ENCODE results near the gene PFKL.
"Not testable (repeated sequence)": the region's sequence is repeated elsewhere in the genome, so short reads cannot be mapped to it uniquely, and the experiment has no call there.

Gene PFKL

DNA sequence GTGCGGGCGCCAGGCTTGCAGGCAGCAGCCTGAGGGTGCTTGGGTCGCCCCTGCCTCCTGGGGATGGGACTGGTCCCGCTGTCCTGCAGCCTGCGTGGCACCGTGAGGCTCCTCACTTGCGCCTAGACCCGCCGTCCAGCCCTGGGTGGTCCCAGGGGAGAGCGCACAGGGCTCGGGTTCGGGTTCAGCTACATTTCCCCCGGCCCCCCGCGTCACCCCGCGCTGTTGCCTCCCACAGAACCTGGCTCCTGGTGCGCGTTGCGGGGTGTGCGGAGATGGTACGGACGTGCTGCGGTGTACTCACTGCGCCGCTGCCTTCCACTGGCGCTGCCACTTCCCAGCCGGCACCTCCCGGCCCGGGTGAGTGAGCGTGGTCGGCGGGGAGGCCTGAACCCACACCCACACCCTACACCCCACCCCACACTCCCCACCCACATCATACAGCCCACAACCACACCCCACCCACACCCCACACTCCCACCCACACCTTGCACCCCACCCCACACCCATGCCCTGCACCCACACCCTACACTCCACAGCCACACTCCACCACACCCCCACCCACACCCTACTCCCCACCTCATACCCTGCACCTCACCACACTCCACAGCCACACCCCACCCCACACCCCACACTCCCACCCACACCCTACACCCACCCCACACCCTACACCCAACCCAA, 6.2 kb upstream of the PFKL start:
- in situ Hi-C loops (cut with MboI; ENCODE audit: low sequenced_read_pairs): no loop called here

DNA sequence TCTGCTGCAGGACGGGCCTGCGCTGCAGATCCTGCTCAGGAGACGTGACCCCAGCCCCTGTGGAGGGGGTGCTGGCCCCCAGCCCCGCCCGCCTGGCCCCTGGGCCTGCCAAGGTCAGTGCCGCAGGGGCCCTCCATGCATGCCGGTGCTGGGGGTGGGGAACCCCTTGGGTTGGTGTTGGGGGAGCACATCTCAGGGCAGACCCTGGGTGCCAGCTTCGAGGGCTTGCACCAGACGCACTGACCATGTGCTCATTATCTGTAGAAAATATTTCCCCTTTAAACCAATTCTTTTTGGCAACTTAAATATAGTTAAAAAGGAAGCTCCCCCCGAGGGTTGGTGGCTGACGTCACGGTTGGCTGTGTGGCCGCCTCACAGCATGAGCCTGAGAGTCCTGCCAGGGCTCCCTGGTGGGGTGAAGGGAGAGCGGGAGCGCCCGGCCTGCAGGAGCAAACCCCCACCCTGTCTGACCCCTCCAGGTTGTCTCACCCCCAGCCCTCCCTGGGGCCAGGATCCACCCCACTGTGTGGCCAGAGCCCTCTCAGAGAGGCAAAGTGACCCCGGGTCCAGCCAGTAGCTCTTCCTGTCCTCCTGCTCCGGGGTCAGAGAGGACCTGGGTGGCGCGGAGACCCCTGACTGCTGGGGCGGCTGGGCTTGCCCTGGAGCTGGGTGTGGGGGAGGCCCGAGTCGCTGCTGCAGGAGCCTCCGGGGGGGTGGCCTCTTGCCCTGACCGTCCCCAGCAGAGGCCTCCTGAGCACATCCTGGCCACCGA, 5.3 kb upstream of the PFKL start:
- in situ Hi-C loops (cut with MboI; ENCODE audit: low sequenced_read_pairs): no loop called here

DNA sequence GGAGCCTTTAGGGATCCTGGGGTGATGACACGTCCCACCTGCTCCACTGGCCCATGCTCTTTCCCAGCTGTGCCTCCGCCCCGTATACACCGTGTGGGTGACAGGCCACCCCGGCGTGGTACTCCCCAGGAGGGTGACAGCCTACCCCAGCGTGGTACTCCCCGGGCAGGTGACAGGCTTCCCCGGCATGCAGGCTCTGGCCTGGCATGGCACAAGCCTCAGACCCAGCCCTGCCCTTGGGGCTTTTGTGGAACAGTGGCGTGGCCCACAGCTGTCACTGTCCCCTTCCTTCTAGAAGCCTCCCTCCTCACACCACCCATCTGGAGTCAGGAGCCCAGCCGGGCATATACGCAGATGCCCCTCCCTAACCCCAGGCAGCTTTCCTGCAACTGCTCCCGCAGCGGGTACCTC, 4.7 kb upstream of the PFKL start:
- in situ Hi-C loops (cut with MboI; ENCODE audit: low sequenced_read_pairs): no loop called here

DNA sequence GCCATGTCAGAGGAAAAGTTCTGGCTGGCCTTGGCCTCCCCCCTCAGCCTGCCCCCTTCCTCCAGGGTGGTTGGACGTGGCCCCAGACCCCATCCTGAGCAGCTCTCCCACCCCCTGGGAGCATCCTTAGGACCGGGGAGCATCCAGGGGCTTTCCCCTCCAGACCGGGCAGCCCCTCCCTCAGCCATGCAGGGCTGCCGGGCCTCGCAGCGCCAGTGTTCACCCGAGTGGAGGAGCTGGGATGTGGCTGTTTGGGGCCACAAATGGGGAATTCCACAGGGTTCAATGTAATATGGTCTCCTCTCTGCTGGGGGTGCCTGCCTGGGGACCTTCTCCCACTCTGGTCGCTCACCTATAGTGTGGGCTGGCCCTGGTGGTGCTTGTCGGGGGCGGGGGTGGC, 4.2 kb upstream of the PFKL start:
- in situ Hi-C loops (cut with MboI; ENCODE audit: low sequenced_read_pairs): no loop called here

DNA sequence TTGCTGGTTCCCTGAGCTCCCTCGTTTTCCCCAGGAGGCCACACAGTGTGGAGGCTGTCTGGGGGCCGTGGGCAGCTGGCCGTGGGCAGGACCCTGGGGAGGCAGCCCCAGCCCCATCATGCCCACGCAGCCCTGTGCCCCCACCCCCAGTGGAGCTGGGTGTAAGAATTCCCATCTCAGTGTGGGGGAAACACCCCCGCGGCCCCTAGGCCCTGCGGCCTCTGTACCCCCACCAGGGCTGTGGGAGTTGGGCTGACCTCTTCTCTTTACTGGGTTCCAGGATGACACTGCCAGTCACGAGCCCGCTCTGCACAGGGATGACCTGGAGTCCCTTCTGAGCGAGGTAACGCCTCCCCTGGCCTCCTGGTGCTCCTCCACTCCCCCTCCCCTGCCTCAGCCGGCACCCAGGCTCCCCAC, 3.7 kb upstream of the PFKL start:
- in situ Hi-C loops (cut with MboI; ENCODE audit: low sequenced_read_pairs): no loop called here

DNA sequence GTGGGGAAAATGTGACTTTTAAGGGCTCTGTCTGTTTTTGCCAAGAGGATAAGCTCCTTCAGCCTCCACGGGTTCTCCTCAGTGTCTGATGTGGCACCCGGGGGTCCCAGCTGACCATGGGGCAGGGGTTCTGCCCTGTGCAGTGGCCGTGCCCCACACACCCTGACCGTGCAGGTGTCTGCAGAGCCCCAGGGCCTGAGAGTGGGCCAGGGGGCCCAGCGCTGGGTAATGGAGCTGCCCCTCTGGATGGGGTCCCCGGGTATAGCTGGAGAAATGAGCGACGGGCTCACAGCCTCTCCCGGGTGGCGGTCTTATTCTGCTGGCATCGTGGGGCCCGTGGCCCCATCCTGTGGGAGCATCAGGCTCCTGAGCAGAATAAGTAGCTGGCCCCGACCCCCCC, 2.9 kb upstream of the PFKL start:
- in situ Hi-C loops (cut with MboI; ENCODE audit: low sequenced_read_pairs): no loop called here

DNA sequence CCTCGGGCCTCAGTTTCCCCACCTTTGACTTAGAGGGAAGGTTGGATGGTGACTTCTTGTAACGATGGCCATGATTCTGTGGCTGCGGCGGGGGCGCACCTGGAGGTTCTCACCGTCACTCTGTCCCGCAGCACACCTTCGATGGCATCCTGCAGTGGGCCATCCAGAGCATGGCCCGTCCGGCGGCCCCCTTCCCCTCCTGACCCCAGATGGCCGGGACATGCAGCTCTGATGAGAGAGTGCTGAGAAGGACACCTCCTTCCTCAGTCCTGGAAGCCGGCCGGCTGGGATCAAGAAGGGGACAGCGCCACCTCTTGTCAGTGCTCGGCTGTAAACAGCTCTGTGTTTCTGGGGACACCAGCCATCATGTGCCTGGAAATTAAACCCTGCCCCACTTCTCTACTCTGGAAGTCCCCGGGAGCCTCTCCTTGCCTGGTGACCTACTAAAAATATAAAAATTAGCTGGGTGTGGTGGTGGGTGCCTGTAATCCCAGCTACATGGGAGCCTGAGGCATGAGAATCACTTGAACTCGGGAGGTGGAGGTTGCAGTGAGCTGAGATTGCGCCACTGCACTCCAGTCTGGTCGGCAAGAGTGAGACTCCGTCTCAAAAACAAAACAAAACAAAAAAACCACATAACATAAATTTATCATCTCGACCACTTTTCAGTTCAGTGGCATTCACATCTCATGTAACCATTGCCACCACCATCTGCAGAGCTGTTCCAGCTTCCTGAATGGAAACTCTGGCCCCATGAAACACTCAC, 2.1 kb upstream of the PFKL start:
- in situ Hi-C loops (cut with MboI; ENCODE audit: low sequenced_read_pairs): no loop called here

DNA sequence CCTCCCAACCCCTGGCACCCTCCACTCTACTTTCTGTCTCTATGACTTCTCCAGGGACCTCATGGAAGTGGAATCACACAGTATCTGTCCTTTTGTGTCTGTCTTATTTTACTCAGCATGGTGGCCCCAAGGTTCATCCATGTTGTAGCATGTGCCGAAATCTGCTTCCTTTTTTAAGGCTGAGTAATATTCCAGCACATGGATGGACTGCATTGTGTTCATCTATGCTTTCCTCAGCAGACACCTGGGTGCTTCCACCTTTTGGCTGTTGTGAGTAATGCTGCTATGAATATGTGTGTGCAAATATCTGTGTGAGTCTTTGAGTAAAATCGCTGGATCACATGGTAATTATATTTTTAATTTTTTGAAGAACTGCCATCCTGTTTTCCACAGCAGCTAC, 1.6 kb upstream of the PFKL start:
- in situ Hi-C loops (cut with MboI; ENCODE audit: low sequenced_read_pairs): no loop called here

DNA sequence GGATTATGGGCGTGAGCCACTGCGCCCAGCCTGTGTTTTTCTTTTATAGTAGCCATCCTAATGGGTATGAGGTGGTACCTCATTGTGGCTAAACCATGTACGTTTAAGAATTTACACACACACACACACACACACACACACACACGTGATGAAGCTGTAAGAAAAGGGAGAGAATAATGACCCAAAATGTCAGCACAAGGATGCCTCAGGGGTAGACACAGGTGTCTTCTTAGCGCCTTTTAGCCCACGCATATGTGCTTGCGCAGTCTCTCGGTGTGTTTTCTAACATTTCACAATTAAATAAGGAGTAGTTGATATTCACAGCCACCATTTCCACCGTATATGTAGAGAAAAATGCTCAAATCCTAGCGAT, 782 bp upstream of the PFKL start:
- in situ Hi-C loops (cut with MboI; ENCODE audit: low sequenced_read_pairs): no loop called here

DNA sequence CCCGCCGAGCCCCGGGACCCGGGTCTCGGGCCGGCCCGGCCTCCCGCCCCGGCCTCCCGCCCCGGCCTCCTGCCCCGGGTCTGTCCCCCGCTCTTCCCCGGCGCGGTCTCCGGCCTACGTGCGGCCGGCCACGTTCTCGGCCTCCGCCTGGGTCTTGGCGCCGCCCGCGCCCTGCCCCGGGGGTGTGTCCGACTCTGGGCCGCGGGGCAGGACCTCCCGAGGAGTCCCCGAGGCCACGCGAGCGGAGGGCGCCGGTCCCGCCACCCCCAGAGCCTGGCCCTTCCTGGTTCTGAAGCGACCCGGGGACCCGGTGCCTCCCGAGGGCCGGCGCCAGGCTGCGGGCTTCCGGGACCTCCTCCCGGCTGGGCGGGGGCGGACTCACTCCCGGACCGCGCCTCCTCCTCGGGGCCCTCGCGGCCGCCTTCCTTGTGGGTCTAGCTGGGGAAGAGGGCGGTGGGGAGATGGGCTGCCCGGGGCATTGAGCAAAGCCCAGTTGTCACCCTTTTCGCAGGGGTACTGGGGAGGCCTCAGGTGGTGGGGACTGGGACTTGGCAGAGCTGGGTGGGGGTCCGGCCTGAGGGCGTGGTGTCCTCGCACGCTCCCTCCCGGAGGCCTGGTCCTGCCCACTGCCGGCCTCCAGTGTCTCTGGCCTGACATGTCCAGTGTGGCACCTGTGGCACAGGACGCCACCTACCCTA, 558 bp downstream of the PFKL start:
- in situ Hi-C loops (cut with MboI; ENCODE audit: low sequenced_read_pairs): no loop called here

DNA sequence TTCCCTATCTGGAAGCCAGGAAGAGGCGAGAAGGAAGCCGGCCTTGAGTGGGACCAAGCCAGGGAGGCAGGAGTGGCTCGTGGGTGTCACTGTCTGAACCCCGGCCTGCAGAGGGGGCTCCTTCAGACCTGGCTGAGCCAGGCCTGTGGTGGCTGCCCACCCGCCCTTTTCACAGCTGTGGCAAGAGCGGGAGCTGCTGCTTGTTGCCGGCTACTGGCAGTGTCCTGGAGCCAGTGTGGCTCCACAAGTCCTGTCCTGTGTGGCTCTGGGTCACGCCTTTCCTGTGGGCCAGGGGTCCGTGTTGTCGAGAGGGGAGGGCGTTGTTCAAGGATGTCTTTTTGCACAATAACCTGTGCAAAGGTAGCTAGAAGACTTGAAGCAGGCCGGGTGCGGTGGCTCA, 1.3 kb downstream of the PFKL start:
- in situ Hi-C loops (cut with MboI; ENCODE audit: low sequenced_read_pairs): no loop called here

DNA sequence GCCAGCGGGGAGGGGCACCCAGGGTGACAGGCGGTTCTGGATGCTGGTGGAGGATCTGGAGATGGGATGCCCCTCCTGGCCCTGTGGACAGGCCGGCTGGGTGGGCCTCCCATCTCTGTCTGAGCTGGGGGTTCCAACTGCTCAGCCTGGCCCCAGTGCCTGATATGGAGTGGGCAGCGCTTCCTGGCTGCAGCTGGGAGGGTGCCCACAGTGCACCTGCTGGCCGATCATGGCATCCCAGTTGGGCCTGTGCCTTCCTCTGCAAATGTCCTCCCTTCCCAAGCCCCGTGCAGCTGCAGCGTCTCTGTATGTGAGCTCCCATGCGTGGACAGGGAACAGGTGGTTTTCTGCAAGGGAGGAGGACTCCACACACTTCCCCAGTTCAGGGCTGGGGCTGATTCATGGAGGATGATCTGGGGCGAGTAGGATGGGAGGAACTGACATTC, 2.1 kb downstream of the PFKL start:
- in situ Hi-C loops (cut with MboI; ENCODE audit: low sequenced_read_pairs): no loop called here

DNA sequence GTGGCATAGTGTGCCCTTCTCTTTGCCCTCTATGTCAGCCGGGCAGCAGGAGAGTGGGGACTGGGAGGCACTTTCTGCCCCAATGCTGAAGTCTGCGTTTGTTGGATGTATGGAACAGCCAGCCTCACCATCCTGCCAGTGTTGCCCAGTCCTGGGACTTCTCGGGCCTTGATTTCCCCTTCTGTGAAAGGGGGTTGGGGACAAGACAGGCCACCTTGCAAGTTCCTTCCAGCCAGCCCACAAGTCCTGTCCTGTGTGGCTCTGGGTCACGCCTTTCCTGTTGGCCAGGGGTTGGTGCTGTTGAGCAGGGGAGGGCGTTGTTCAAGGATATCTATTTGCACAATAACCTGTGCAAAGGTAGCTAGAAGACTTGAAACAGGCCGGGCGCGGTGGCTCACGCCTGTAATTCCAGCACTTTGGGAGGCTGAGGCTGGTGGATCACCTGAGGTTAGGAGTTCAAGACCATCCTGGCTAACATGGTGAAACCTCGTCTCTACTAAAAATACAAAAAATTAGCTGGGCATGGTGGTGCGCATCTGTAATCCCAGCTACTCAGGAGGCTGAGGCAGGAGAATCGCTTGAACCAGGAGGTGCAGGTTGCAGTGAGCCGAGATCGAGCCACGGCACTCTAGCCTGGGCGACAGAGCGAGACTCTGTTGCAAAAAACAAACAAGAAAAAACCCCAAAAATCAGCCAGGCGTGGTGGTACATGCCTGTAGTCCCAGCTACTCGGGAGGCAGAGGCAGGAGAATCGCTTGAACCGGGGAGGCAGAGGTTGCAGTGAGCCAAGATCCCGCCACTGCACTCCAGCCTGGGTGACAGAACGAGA, 2.9 kb downstream of the PFKL start:
- in situ Hi-C loops (cut with MboI; ENCODE audit: low sequenced_read_pairs): not testable (repeated sequence)

DNA sequence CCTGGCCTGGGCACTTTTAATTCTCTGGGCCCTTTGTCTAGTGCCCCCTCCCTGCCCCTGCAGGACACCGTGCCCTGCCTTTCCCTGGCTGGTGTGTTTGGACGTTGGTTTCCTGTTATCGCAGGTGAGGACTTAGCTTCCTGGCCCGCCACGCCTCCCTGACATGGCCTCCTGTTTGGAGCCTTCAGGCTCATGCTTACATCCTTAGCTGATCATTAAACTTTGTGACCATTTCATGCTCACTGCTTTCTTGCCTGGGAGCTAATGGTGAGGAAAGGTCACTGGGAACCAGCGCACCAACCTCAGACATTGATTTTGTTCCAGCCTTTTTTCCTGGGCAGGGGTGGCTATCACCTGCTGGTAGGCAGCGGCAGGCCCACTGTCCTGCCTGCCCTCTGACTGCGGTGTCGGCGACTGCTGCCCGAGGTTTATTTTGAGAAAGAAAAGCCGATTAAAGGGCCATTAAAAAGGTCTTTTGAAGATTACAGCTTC, 3.7 kb downstream of the PFKL start:
- in situ Hi-C loops (cut with MboI; ENCODE audit: low sequenced_read_pairs): no loop called here

DNA sequence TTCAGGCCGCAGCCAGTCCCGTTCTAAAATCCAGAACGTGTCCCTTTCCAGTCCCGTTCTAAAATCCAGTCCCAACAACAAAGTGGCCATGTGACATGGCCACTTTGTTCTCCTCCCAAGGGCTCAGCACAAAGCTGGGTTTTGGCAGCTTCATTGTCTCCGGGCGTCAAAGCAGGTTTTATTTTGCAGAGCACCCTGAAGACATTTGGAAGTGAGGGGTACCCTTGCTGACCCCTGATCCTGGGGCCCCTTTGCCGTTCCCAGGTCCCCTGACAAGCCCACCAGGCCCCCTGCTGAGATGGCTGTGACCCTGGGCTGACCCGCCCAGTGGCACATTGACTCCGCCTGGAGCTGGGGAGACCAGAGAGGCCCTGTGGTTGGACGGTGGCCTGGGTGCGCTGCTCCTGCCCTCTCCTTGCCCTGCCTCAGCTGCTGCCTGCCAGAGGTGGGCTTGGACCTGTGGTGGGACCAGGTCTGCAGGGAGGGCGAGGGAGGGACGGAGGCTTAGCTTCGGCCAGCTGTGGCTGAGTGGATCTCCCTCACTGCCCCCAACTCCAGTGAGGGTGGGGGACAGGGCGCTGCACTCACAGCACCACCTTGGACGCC, 4.3 kb downstream of the PFKL start:
- in situ Hi-C loops (cut with MboI; ENCODE audit: low sequenced_read_pairs): no loop called here

DNA sequence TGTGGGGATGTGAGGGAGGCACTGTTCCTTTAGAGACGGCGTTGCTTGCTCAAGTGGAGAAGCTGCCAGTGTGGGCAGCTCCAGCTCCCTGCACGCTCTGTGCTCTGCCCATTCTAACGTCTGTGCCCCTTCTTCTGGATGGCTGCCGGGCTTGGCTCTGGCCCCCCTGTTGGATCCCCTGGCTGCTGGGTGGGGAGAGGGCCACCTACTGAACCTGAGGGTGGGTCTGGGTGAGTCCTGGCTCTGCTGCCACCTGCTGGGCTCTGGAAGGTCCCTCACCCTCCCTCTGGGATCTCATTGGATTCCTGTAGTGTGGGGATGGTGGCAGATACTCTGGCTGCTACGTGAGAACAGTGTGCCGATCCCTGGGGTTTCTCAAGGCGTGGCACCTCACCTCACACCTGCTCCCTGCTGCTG, 5.0 kb downstream of the PFKL start:
- in situ Hi-C loops (cut with MboI; ENCODE audit: low sequenced_read_pairs): no loop called here

DNA sequence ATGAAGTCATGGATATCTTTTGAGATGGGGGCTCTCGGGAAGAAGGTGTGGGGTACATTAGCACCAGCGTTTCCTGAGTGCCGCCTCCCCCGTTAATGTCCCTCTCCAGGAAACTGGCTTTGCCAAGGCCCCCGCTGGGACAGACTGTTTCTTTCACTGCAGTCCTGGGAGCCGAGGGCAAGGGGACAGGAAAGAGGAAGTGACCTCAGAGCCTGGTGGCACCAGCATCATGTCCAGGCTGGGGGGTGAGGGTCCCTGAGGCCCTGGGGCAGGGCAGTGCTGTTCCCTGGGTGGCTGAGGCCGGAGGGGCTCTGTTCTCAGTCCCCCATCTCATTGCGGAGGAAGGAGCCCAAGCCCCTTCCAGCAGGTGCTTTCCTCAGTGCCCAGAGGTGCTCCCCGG, 5.8 kb downstream of the PFKL start:
- in situ Hi-C loops (cut with MboI; ENCODE audit: low sequenced_read_pairs): no loop called here

DNA sequence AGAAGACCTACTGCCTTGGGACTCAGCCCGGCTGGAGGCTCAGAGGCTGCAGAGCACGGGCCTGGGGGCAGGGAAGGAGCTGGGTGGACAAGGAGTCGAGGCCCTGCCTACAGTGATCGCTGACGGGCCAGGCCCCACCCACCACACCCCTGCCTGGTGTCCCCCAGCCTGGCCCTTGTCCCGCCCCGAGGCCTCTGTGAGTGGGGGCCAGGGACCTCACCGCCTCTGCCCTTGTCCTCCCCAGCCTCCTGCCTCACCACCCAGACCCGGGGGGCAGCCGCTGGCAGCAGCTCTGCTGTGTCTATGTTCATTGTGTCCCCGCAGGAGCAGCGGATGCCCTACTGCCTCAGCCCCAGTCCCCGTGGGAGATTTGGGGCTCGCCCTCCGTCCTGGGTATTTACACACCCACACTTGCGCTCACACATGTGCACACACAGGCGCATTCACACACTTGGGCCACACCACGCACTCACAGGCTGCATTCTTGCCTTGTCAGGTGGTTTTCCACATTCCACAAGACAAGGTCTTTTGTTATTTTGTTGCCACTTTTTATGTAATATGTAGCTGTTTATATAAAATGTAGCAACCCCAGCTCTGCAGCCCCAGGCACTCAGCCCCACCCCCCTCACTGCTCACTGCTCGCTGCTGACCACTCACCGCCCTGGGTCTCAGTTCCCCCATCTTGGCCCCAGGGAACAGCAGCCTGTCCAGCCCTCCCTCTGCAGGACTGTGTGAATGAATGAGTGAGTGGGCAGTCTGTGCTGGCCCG, 7.3 kb downstream of the PFKL start:
- in situ Hi-C loops (cut with MboI; ENCODE audit: low sequenced_read_pairs): no loop called here
